ENCODE measurements around the gene GLT1D1. TPM values are rescaled to one million over a fixed set of nuclear protein-coding genes. Genes with fewer than 3 reads are reported as not detected.

The GLT1D1 gene
- polyA plus RNA-seq, 1 donor, result 0.91 TPM

DNA sequence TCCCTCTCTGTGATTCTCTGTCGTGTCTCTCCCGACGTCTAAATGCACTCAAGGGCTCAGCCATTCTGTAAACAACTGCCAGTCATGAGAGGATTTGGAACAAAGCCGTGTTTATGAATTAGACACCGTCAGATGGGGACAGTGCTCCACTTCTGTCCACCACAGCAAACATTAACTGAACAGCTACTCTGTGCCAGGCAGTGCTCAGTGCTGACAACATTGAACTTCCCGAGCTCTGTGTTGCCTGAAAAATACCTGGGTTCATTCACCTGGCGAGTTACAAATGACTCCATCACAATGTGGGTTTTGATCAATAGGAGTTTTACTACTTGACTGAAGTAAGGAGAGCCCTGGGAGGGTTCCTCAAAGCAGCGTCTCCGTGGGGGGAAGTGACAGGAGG is 139.3 kb downstream of the GLT1D1 start:
- 40% methylated on average over 1 of the region's 9 CpGs for WGBS (ENCODE audit: insufficient coverage, low lambda C conversion rate)
- no peaks in the 10 kb centered on the region for H3K36me3 ChIP-seq (ENCODE audit: control insufficient read depth, insufficient read depth, low read length)
- H3K27ac ChIP-seq (ENCODE audit: low read length), result no peak overlapping the region
- H3K27me3 ChIP-seq (ENCODE audit: control insufficient read depth, insufficient read depth, low read length), result no peaks in the 10 kb centered on the region
- no peaks in the 10 kb centered on the region for H3K9me3 ChIP-seq (ENCODE audit: control insufficient read depth, low read depth, low read length)
- no peaks in the 10 kb centered on the region for H3K4me1 ChIP-seq (ENCODE audit: control insufficient read depth, insufficient read depth, low read length)
- DNase-seq, result no peak
- no peak overlapping the region for H3K4me3 ChIP-seq (ENCODE audit: low read length)

DNA sequence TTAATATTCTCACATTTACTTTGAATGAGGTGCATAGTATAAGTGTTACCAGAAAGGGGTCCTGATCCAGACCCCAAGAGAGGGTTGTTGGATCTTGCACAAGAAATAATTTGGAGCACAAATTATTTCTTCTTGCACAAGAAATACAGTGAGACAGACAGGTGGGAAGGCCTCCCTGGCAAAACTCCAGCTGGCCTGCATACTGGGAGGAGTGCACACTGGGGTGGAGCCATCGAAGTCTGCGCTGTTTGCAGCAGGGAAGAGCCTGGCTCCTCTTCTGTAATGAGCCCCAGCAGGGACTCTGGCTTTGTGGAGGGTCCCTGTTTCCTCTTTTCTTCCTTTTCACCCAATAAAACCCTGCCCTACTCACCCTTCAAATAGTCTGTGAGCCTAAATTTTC is 141.6 kb downstream of the GLT1D1 start:
- no peaks in the 10 kb centered on the region for H3K4me1 ChIP-seq (ENCODE audit: control insufficient read depth, insufficient read depth, low read length)
- H3K27ac ChIP-seq (ENCODE audit: low read length), result no peak overlapping the region
- H3K36me3 ChIP-seq (ENCODE audit: control insufficient read depth, insufficient read depth, low read length), result no peaks in the 10 kb centered on the region
- H3K9me3 ChIP-seq (ENCODE audit: control insufficient read depth, low read depth, low read length), result no peaks in the 10 kb centered on the region
- no CpG with 5 or more reads among the region's 2 CpGs for WGBS (ENCODE audit: insufficient coverage, low lambda C conversion rate)
- no peaks in the 10 kb centered on the region for H3K27me3 ChIP-seq (ENCODE audit: control insufficient read depth, insufficient read depth, low read length)
- no peak for DNase-seq
- no peak overlapping the region for H3K4me3 ChIP-seq (ENCODE audit: low read length)

DNA sequence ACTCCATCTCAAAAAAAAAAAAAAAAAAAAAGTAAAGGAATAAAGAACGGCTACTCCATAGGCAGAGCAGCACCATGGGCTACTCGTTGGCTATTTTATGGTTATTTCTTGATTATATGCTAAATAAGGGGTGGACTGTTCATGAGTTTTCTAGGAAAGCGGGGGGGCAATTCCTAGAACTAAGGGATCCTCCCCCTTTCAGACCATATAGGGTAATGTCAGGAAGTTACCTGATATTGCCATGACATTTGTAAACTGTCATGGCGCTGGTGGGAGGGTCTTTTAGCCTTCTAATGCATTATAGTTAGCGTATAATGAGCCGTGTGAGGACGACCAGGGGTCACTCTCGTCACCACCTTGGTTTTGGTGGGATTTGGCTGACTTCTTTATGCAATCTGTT is 142.3 kb downstream of the GLT1D1 start:
- no peak overlapping the region for H3K4me3 ChIP-seq (ENCODE audit: low read length)
- H3K36me3 ChIP-seq (ENCODE audit: control insufficient read depth, insufficient read depth, low read length), result no peaks in the 10 kb centered on the region
- no peaks in the 10 kb centered on the region for H3K27me3 ChIP-seq (ENCODE audit: control insufficient read depth, insufficient read depth, low read length)
- H3K27ac ChIP-seq (ENCODE audit: low read length), result no peak overlapping the region
- WGBS (ENCODE audit: insufficient coverage, low lambda C conversion rate), result 53% methylated on average over 4 of the region's 8 CpGs
- DNase-seq, result no peak
- no peaks in the 10 kb centered on the region for H3K9me3 ChIP-seq (ENCODE audit: control insufficient read depth, low read depth, low read length)
- no peaks in the 10 kb centered on the region for H3K4me1 ChIP-seq (ENCODE audit: control insufficient read depth, insufficient read depth, low read length)

DNA sequence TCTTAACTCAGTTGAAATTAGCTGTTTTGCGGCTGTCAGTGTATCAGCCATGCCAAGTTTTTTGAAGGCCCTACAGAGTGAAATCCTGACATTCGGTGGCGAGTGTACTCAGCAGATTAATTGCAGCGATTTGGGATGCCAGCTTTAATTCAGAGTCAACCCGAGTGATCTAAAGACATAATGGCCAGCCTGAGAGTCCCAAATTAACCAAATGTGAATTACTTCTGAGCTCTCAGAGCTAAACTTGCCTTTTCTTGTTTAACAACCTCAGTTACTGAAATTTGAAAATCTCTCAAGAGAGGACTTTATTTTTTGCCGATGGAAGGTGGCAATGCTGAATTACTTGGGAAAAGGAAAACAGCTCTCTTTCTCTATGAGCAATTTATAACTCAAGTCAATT is 148.5 kb downstream of the GLT1D1 start:
- Histone ChIP-seq H3K36me3 (ENCODE audit: control insufficient read depth, insufficient read depth, low read length) (no peaks in the 10 kb centered on the region), H3K27ac (ENCODE audit: low read length) (no peak overlapping the region), H3K9me3 (ENCODE audit: control insufficient read depth, low read depth, low read length) (no peaks in the 10 kb centered on the region), H3K4me1 (ENCODE audit: control insufficient read depth, insufficient read depth, low read length) (no peaks in the 10 kb centered on the region), H3K27me3 (ENCODE audit: control insufficient read depth, insufficient read depth, low read length) (no peaks in the 10 kb centered on the region), H3K4me3 (ENCODE audit: low read length) (no peak overlapping the region)
- DNase-seq, result no peak
- WGBS (ENCODE audit: insufficient coverage, low lambda C conversion rate), result no CpG with 5 or more reads among the region's 6 CpGs

DNA sequence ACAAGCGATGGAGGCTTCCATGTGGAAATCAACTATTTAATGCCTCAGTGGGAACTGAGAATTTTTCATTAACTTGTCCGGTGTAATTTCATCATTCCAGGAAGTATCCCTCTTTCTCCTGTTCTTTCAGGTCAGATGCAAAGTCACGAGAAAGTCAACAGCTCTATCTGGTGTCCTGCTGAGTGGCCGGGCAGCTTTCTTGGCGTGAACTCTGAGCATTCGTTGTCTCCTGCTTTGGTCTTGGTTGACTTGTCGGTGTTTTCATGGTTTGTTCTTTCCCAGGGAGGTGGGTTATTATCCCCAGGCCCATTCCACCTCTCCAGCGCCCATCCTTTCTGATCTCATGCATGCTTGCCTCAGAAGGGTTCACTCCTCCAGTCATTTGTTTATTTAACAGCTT is 149.1 kb downstream of the GLT1D1 start:
- no CpG with 5 or more reads among the region's 8 CpGs for WGBS (ENCODE audit: insufficient coverage, low lambda C conversion rate)
- no peaks in the 10 kb centered on the region for H3K36me3 ChIP-seq (ENCODE audit: control insufficient read depth, insufficient read depth, low read length)
- no peaks in the 10 kb centered on the region for H3K9me3 ChIP-seq (ENCODE audit: control insufficient read depth, low read depth, low read length)
- H3K27me3 ChIP-seq (ENCODE audit: control insufficient read depth, insufficient read depth, low read length), result no peaks in the 10 kb centered on the region
- no peak overlapping the region for H3K4me3 ChIP-seq (ENCODE audit: low read length)
- DNase-seq, result no peak
- H3K27ac ChIP-seq (ENCODE audit: low read length), result no peak overlapping the region
- H3K4me1 ChIP-seq (ENCODE audit: control insufficient read depth, insufficient read depth, low read length), result no peaks in the 10 kb centered on the region

DNA sequence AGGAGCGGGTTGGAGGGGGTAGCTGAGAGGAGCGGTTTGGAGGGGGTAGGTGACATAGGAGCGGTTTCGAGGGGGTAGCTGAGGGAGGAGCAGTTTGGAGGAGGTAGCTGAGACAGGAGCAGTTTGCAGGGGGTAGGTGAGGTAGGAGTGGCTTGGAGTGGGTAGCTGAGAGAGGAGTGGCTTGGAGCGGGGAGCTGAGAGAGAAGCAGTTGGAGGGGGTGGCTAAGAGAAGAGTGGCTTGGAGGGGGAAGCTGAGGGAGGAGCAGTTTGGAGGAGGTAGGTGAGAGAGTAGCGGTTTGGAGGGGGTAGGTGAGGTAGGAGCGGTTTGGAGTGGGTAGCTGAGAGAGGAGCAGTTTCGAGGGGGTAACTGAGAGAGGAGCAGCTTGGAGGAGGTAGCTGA is 152.1 kb downstream of the GLT1D1 start:
- DNase-seq, result no peak
- WGBS (ENCODE audit: insufficient coverage, low lambda C conversion rate), result no CpG with 5 or more reads among the region's 8 CpGs
- no peaks in the 10 kb centered on the region for H3K27me3 ChIP-seq (ENCODE audit: control insufficient read depth, insufficient read depth, low read length)

DNA sequence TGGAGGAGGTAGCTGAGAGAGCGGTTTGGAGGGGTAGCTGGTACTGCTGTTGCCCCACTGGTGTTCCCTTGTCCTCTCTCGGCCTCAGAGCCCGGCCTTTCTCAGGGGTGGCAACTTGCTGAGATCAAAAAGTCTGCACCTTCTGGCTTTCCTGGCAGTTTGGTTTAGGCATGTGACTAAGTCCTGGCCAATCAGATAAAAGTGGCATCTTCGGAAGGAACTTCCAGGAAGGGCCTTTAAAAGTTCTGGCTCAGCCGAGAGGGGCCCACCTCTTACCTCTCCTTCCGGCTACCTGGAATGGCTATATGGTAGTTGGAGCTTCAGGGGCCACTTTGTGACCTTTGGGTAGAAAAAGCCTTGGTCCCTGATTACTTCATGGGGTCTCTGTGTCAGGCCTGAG is 152.6 kb downstream of the GLT1D1 start:
- Histone ChIP-seq H3K36me3 (ENCODE audit: control insufficient read depth, insufficient read depth, low read length) (no peaks in the 10 kb centered on the region), H3K4me3 (ENCODE audit: low read length) (no peak overlapping the region), H3K27ac (ENCODE audit: low read length) (no peak overlapping the region), H3K9me3 (ENCODE audit: control insufficient read depth, low read depth, low read length) (no peaks in the 10 kb centered on the region), H3K27me3 (ENCODE audit: control insufficient read depth, insufficient read depth, low read length) (no peaks in the 10 kb centered on the region), H3K4me1 (ENCODE audit: control insufficient read depth, insufficient read depth, low read length) (no peaks in the 10 kb centered on the region)
- no CpG with 5 or more reads among the region's 6 CpGs for WGBS (ENCODE audit: insufficient coverage, low lambda C conversion rate)
- no peak for DNase-seq

More for the DNA sequence above, 152.1 kb downstream of the GLT1D1 start:
- Histone ChIP-seq H3K4me3 (ENCODE audit: low read length) (no peak overlapping the region), H3K9me3 (ENCODE audit: control insufficient read depth, low read depth, low read length) (no peaks in the 10 kb centered on the region), H3K36me3 (ENCODE audit: control insufficient read depth, insufficient read depth, low read length) (no peaks in the 10 kb centered on the region), H3K27ac (ENCODE audit: low read length) (no peak overlapping the region), H3K4me1 (ENCODE audit: control insufficient read depth, insufficient read depth, low read length) (no peaks in the 10 kb centered on the region)

DNA sequence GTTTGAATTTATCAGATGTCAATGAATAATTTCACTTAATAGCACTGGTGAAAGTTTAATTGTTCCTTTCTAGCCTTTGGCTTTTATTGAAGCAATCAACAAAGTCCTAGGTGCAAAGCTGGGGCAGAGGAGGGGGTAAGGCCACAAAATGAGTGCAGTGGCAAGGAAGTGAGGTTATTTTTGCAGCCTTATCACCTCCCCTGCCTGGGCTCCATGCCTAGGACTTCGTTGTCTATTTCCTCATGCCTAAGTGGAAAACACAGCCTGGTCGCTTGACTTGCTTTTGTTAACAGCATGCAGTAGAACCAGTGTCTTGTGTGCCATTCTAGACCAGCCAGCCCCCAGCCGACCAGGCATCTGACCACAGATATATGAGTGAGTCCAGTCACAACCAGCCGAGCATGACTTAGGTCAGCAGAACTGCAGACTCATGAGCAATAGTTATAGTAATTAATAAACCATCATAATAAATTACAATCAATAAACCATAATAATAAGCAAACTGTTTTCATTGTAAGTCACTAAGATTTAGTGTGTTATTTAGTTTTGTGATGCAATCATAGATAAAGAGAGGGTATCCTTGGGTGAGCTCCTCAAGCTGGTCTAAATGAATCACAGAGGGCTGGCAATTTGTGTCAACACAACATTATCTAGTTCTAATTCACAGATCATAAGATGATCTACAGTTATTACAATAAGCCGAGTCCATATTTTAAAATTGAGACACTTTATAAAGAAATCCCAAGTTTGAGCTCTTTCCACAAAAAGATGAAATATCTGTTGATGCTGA is 156.8 kb downstream of the GLT1D1 start:
- no peak overlapping the region for H3K4me3 ChIP-seq (ENCODE audit: low read length)
- no peaks in the 10 kb centered on the region for H3K27me3 ChIP-seq (ENCODE audit: control insufficient read depth, insufficient read depth, low read length)
- no peak for DNase-seq
- no CpG with 5 or more reads among the region's 5 CpGs for WGBS (ENCODE audit: insufficient coverage, low lambda C conversion rate)
- no peaks in the 10 kb centered on the region for H3K9me3 ChIP-seq (ENCODE audit: control insufficient read depth, low read depth, low read length)
- no peaks in the 10 kb centered on the region for H3K36me3 ChIP-seq (ENCODE audit: control insufficient read depth, insufficient read depth, low read length)
- H3K4me1 ChIP-seq (ENCODE audit: control insufficient read depth, insufficient read depth, low read length), result no peaks in the 10 kb centered on the region
- H3K27ac ChIP-seq (ENCODE audit: low read length), result no peak overlapping the region

DNA sequence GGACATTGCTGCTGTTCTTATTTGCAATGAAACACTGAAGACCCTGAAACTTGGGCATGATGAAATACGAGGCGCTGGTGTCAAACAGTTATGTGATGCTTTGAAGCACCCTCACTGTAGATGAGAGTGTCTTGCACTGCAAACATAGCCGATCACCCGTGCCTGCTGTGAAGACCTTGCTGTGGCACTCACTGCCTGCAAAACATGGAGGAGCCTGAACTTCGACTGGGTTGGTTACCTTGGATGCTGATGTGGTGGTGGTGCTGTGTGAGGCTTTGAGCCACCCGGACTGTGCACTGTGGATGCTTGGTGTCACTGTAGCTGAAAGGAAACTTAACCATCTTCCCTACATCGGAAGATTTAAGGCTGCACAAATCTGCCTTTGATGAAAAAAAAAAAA is 162.9 kb downstream of the GLT1D1 start:
- H3K4me3 ChIP-seq (ENCODE audit: low read length), result no peak overlapping the region
- H3K36me3 ChIP-seq (ENCODE audit: control insufficient read depth, insufficient read depth, low read length), result no peaks in the 10 kb centered on the region

DNA sequence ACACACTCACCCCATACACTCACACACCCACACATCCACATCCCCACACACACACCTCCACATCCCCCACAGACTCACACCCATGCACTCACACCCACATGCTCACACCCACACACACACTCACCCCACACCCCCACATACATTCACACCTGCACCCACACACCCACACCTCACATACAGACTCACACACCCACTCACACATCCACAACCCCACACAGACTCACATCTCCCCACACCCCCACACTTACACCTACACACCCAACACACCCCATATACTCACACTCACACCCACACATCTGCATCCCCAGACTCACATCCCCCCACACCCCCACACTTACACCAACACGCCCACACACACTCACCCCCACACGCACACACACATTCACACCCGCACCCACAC is 171.8 kb downstream of the GLT1D1 start:
- no CpG with 5 or more reads among the region's 3 CpGs for WGBS (ENCODE audit: insufficient coverage, low lambda C conversion rate)
- H3K36me3 ChIP-seq (ENCODE audit: control insufficient read depth, insufficient read depth, low read length), result no peaks in the 10 kb centered on the region
- H3K4me1 ChIP-seq (ENCODE audit: control insufficient read depth, insufficient read depth, low read length), result no peaks in the 10 kb centered on the region
- no peak overlapping the region for H3K4me3 ChIP-seq (ENCODE audit: low read length)
- peaks cover 10% of the 10 kb centered on the region for H3K9me3 ChIP-seq (ENCODE audit: control insufficient read depth, low read depth, low read length)
- no peak overlapping the region for H3K27ac ChIP-seq (ENCODE audit: low read length)
- H3K27me3 ChIP-seq (ENCODE audit: control insufficient read depth, insufficient read depth, low read length), result peaks cover 6% of the 10 kb centered on the region
- DNase-seq, result no peak

More for the DNA sequence above, 162.9 kb downstream of the GLT1D1 start:
- 60% methylated on average over 1 of the region's 7 CpGs for whole genome bisulfite sequencing (ENCODE audit: insufficient coverage, low lambda C conversion rate)
- no peaks in the 10 kb centered on the region for H3K27me3 ChIP-seq (ENCODE audit: control insufficient read depth, insufficient read depth, low read length)
- H3K27ac ChIP-seq (ENCODE audit: low read length), result no peak overlapping the region
- DNase-seq, result no peak
- no peaks in the 10 kb centered on the region for H3K4me1 ChIP-seq (ENCODE audit: control insufficient read depth, insufficient read depth, low read length)
- no peaks in the 10 kb centered on the region for H3K9me3 ChIP-seq (ENCODE audit: control insufficient read depth, low read depth, low read length)

DNA sequence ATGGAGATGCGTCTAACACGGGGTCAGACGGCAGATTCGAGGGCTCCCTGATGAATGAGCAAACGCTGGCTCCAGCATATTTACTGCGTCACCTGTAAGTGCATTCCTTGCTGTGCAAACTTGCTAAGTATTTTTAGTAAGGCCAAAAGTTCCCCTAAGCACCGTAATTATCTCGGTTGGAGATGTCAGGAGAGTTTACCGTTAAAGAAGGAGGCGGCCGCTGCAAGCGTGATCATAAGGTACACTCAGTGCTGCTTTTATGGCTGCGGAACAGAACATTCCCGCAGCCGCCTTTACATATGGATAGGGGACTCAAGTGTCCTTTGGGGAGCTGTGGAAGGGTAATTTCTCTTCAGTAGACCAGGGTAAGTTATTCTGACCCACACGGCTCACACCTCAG is 175.6 kb downstream of the GLT1D1 start:
- Histone ChIP-seq H3K4me1 (ENCODE audit: control insufficient read depth, insufficient read depth, low read length) (no peaks in the 10 kb centered on the region), H3K36me3 (ENCODE audit: control insufficient read depth, insufficient read depth, low read length) (no peaks in the 10 kb centered on the region), H3K4me3 (ENCODE audit: low read length) (no peak overlapping the region), H3K27ac (ENCODE audit: low read length) (no peak overlapping the region), H3K27me3 (ENCODE audit: control insufficient read depth, insufficient read depth, low read length) (peaks cover 6% of the 10 kb centered on the region), H3K9me3 (ENCODE audit: control insufficient read depth, low read depth, low read length) (peaks cover 10% of the 10 kb centered on the region)
- WGBS (ENCODE audit: insufficient coverage, low lambda C conversion rate), result no CpG with 5 or more reads among the region's 16 CpGs
- no peak for DNase-seq

Measured in large intestine (tissue), 3 donors.